ENCODE results near the gene CFL2.

GRCh38 chr14:34732802-34733201 lies 18.4 kb upstream of the CFL2 start:
- no peak for TF ChIP-seq CTCF (IDR thresholded peaks at IDR 0.05)
- TF ChIP-seq POLR2A (IDR thresholded peaks at IDR 0.05), result no peak
